Embryonic facial prominence (tissue), 1 donor: ENCODE measurements around the gene RAPGEF1.

ENCODE experiments used
- DNase-seq: peaks from one replicate; pipeline ENCODE4 v3.0.0-alpha.2; 2016; ENCODE audit errors: extremely low spot score

Gene RAPGEF1

DNA sequence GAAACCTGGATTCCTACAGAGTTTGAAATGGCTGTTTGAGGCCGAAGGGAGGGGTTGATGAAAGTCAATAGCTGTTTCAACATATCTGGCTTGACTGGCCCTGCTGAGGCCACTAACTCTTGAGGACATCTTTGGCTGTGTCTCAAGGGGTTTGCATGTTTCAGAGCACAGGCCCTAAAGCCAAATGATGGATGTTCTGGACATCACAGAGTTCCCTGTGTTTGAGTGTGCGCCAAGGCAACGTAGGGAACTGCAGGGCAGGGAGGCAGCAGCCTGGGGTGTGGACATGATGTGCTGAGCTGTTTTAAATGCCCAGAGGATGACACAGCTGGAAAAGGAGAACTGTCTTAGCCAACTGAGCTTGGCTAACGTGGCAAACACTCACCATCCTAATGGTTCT is 89.6 kb downstream of the RAPGEF1 start:
- no peak for DNase-seq

DNA sequence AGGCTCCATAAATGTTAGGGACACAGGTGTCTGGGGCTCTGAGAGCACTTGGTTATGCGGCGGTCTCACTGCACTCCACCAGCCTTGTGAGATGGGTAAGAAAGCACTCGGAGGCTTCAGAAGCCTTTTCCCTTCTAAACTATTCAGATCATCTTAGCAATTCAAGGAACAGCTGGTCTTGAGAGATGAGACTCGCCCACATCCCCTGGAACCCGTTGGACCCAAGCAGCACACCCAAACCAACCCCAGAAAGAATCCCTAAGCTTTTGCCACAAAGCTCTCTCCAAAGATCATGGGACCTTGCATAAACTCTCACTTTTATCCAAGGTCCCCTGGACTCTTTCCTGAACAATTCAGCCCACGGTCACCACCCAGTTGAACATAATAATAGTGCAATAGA is 90.2 kb downstream of the RAPGEF1 start:
- no peak for DNase-seq

DNA sequence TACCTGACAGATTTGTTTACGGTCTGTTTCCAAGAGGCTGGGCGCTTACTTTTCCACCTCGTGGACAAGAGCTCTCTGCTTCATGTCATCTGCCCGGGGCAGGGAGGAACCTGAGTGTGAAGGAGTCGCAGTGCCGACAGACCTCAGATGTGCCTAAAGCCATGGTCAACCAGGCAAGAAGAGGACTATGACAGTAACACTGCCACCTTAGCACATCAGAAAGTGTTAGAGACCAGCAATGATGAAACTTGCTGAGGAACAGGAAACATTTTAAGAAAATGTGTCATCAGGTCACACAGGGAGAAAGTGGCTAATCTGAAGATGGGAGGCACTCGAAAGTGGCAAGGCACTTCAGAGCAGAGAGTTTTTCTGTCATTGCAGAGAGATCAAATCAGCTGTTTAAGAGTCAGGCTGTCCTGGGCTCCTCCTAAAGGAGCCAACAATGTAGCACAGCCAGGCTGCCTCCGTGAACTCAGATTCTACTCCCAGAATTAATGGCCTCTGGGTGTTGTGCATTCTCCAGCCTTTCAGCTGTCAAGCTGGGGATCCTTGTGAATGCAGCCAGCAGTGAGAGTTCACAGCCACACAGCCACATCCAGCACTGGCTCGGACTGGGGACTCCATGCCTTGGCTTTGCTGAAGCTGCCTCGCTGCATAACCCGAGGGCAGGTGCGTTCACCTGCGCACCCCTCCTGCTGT is 94.6 kb downstream of the RAPGEF1 start:
- no peak for DNase-seq

- DNase-seq, result no peak
Measured at GRCh38 chr9:131642496-131643083, 97.3 kb downstream of the RAPGEF1 start.

- no peak for DNase-seq
Measured at GRCh38 chr9:131641618-131642495, 98.0 kb downstream of the RAPGEF1 start.

GRCh38 chr9:131640438-131641137 is 99.3 kb downstream of the RAPGEF1 start:
- DNase-seq, result no peak

GRCh38 chr9:131639769-131640437 is 100.0 kb downstream of the RAPGEF1 start:
- no peak for DNase-seq

DNA sequence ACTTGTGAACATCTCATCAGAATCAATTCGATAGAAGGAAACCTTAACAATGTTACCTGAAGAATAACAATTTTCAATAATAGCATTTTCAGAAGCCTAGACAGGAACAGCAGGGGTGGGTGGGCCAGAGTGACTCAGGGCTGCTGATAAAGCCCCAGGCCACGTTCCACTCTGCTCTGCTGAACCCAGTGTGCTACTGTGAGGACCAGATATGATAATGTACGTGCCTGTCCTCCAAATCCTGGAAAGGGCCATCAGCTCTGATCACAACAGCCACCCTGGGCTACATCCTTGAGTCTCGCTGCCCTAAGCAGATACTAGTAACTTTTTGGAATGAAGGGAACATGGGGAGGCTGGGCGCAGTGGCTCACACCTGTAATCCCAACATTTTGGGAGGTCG is 103.3 kb downstream of the RAPGEF1 start:
- no peak for DNase-seq

- no peak for DNase-seq
Measured at GRCh38 chr9:131635892-131636291, 104.0 kb downstream of the RAPGEF1 start.

DNA sequence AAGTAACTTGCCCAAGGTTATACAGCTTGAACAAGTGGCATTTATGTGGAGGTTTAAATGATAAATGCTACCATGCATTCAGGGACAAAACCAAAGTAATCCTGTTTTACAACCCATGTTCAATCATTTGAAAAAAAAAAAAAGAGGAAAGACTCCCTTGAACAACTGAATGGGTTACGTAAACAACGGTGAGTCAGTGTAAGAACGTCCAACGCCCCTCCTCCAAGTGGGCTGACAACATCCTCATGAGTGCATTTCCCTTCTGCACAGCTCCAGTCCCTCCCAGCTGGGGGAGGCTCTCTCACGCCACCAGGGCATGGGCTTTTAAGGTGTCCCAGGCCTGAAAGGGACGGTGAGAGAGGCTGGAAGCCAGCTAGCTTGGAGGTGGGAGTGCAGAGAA is 104.6 kb downstream of the RAPGEF1 start:
- no peak for DNase-seq

DNA sequence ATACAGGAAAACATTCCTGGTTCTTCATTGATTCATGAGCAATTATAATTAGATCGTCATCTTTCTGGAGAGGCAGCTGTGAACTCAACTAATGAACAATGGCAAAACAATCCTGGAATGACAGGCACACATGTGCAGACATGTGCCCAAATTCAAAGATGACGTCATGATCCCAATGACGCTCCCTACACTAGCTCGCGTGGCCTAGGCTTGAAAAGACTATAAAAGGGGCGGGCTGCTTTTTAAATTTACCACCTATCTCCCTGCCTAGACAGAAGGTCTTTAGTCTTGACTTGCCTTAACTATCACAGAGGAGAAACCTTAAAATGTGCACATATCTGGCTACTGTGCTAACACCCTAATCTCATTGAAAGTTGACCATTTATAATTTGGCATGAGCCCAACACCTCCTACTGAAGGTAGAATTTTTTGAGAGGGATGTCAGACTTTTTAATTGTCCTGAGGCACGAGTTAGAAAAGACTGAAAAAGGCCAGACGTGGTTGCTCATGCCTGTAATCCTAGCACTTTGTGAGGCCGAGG is 106.3 kb downstream of the RAPGEF1 start:
- no peak for DNase-seq

GRCh38 chr9:131631306-131631705 is 108.6 kb downstream of the RAPGEF1 start:
- DNase-seq, result no peak

GRCh38 chr9:131630205-131630831 is 109.6 kb downstream of the RAPGEF1 start:
- no peak for DNase-seq

- no peak for DNase-seq
Measured at GRCh38 chr9:131629825-131630204, 110.1 kb downstream of the RAPGEF1 start.

GRCh38 chr9:131629226-131629500 is 110.7 kb downstream of the RAPGEF1 start:
- no peak for DNase-seq

DNA sequence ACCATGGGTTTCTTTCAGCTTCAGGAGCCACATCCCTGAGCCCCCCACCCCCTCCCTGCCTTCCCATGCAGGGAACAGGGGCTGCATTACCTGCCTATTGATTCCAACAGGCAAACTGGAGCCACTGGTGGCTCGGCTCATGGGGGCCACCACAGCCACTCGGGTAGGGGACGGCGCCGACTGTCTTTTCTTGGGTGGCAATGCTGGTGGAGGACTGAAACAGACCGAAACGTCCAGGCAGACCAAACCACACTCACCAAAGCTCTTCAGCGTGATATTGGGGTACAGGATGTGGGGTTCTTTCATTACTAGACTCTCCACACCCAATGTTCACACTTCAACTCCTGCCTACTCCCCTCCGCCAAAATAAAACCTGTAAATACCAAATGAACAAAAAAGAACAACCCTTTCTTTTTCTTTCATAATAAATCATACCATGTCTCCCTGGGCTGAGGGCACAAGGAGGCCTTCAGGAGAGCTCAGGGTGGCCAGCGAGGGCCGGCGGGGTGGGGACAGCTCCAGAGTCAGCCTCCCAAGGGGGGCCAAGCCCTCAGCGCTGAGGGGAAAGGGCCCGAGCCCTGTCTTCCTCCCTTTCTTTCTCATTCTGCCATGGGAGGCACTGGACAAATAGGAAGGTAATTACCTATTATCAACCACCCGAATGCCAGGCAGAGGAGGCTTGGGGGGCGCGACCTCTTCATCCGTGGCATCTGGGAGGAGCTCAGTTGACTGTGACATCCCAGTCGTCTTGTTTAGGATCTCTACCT is 111.2 kb downstream of the RAPGEF1 start:
- DNase-seq, result no peak

GRCh38 chr9:131627648-131628458 is 112.0 kb downstream of the RAPGEF1 start:
- DNase-seq, result no peak

- DNase-seq, result no peak
Measured at GRCh38 chr9:131627326-131627647, 112.6 kb downstream of the RAPGEF1 start.

DNA sequence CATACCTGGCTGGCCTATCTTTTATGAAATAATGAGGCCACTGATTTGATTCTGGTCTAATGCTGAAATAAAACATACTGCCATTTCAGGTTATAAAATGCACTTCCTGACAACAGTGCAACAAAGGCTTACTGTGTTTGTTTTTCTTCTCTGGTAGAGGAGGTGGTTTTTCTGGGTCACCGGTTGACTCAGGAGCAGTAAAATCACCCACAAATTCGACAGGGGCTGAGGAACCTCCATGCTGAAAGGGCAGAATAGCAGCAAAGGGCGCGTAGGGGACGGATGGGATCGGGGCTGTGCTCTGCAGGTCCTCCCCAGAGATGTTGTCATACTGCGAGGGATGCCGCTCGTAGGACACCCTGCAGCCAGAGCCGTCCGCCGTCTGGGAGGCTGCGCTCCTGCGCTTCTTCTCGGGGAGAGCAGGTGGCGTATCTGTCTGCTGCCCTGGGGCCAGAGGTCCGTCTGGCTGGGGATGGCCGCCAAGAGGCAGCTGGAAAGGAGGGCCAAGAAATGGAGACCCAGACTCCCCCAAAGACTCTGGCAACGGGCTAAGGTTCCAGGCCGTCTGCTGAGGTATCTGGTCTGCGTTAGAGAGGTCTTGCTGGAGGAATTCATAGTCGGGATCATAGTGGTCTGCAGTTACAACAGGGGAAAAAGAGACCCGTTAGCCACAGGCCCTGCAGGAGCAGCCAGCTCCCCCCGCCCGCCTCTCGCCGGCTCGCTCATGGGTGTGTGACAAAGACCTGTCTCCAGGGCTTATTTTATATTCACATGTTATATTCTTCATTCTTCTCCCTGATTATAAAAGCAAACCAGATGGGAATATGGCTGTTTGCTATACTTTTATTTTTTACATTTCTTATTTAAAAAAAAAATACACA is 113.8 kb downstream of the RAPGEF1 start:
- DNase-seq, result no peak
